ENCODE measurements around the gene GLMP.

The GLMP gene

DNA sequence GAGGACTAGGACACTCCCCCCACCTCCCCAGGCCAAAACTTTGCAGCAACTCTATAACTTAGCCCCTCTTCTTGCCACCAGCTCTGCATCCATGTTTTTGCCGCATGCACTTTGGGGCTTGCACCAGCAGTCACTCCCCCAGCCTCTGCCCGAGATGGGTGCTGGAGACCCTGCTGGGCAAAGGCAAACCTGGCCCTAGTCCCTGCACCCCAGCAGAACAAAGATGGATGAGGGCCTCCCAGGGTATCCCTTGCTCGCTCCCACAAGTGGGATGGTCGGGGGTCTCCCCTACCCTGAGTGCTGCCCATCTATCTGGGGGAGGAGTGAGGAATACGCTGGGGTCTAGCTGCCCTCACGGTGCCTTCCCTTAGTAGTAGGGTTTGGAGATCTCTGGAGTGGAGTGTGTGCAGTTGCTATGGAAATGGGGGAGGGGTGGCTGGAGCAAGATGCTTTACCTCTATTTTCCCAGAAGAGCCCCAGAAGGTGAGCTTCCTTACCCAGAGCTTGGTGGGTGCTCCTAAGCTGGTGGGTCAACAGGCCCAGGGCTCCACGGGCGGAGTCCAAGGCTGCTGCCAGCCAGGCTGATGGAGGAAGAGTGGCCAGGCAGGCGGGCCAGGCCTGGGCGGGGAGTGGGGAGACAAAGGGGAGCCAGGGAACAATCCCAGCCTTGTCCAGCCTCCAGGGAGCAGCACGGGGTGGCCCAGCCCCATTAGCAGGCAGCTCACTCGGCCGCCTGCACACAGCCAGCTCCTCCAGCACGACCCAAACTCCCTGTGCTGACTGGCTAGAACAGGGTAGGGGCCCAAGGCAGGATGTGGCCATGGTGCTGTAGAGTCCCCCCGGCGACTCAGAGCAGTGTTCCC, 47.8 kb downstream of the GLMP start, which contains the start of gene PAQR6:
Gene PAQR6, minus strand, starts transcription at position 597 of the 863 bp plus-strand sequence. CDS start 1,325 bp downstream, outside the sequence.
- no peak for DNase-seq

DNA sequence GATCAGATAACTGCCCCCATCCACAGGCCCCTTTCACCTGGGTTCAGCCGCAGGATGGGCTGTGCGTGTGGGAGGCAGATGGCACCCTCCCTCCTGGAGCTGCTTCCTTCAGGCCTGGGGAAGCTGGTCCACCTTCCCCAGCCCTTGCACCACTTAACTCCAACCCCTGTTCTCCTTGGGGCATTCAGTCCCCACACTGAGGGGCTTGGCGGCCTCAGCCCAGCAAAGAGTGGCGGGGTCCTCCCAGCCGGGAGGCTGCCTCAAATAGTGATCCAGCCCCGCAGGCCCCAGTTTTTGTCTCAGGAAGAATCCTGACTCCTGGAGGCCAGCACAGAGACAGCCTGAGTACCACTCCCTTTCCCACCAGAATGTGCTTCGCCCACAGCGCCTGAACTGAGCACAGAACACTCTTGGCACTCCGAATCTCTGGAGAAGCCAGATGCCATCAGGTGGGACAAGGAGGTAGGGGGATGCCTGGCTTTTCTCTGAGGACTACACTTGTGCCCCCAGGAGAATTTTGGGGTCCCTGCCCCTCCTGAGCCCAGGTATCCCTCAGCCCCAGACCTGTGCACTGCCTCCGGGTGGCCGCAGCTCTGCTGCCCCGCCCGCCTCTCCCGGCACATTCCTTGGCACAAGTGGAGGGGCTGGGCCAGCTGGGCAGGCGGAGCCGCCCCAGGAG, 48.6 kb downstream of the GLMP start:
- peak in 1 of 2 experiments; percentile 31 for DNase-seq

DNA sequence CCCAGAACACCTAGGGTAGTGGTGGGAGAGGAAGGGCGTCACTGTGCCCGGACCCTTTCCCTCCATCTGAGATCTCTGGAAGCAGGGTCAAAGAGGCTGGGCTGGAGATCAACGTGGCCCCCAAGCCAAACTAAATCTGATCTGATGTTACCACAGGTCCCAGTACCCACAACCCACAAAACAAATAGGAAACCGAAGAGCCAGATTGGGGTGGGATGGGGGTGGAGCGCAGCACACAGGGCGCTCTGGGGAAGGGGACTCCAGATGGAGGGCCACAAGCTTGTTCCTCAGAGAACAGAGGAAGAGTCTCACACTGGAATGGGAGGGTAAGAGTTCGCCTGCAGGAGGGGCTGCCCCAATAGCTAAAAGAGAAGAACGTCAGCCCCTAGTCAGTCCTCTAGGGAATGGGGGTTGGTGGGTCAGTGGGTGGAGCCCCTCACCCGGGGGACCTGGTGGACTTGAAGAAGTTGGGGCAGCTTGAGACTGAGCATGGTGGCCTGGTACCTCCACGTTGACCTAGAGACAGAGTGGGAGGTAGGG, 49.2 kb downstream of the GLMP start:
- DNase-seq: peak in 1 of 2 experiments; percentile 35

DNA sequence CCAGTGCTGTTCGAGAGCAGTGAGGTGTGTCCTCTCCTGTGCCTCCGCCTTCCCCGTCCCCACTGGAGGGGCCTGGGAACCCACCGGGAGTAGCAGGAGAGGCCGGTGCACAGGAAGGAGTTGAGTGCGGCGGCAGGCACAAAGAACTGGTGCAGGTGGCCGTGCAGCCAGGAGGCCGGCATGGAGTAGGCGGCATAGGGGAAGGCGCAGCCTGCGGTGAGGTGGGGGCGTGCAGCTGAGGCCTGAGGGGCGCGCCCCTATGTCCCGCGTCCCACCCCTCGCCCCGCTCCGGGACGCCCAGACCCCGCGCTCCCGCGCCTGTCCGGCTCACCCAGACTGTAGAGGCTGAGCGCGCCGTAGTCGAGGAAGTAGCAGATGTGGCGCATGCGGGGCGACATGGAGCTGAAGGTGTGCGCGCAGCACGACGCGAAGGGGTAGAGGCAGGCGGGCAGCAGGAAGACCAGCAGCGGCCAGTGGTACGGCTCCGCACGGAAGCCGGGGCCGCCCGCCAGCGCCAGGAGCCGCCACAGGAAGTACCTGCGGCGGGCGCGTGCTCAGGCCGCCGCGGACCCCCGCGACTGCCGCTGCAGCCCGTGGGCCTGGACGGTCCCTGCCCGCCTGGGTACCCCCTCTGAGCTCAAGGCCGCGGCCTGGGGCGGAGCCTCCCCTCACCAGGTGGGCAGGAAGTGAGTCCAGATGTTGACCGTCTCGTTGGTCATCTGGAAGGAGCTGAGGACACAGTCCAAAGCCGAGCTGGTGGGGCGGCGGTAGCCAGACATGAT, 49.8 kb downstream of the GLMP start:
- peak; percentile 52 to 64 for DNase-seq

DNA sequence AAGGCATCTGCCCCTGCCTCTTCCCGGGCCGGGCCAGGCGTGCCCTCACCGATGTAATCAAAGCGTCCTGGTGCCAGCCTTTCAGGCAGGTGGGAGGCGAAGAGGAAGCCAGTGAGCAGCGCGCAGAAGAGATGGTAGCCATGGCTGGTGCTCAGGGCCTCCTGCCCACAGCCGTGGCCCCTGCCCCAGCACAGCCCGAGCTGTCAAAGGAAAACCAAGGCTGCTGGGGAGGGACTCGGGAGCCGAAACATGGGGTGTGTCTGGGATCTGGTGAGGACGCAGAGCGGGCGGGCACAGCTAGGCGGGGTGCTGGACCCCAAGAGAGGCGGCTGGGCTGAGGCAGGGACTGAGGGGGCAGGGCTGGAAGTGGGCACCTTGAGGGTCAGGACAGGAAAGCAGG, 50.8 kb downstream of the GLMP start:
- DNase-seq: no peak

DNA sequence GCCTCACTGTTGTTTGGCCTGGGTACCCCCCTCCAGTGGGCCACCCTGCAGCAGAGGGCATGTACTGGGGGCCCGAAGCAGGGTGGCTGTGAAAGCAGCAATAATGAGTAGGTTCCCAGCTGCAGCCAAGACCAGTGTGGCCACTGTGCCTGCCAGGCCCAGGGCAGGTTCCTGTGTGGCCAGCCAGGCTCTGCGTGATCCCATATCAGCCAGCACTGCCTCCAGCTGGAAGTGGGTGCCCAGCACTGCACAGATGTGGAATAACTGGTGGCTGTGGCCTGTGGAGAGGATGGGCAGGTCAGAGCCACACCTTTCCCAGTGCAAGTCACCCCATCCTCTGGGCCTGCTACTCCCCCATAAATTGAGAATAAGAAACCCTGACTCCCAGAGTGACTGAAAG, 51.4 kb downstream of the GLMP start:
- DNase-seq: no peak

DNA sequence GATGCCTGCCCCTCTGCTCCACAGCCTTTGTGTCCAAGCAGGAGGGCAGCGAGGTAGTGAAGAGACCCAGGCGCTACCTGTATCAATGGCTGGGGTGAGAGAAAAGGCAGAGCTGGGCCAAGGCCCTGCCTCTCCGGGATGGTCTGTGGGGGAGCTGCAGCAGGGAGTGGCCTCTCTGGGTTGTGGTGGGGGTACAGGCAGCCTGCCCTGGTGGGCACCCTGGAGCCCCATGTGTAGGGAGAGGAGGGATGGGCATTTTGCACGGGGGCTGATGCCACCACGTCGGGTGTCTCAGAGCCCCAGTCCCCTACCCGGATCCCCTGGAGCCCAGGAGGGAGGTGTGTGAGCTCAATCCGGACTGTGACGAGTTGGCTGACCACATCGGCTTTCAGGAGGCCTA, 52.7 kb downstream of the GLMP start:
- no peak for DNase-seq

Data from activated T-cell treated with anti-CD3 and anti-CD28 coated beads, Interleukin-2, amount 50 U/mL, for 48 hours (primary cell).